ENCODE measurements around the gene ATAD3B.

DNA sequence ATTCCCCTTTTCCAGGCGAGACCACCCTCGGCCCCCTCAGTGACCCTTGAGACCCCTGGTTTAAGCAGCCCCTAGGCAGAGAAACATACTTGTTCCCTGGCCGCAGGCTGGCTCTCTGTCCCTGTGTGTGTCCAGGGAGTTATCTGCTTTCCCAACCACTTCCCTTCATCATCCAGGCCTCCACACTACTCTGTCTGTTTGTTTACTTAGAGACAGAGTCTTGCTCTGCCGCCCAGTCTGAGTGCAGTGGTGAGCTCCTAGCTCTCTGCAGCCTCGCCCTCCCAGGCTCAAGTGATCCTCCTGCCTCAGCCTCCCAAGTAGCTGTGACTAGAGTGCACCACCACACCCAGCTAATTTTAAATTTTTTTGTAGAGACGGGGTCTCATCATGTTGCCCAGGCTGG, 41.9 kb upstream of the ATAD3B start:
- TF ChIP-seq, protein P1, sequence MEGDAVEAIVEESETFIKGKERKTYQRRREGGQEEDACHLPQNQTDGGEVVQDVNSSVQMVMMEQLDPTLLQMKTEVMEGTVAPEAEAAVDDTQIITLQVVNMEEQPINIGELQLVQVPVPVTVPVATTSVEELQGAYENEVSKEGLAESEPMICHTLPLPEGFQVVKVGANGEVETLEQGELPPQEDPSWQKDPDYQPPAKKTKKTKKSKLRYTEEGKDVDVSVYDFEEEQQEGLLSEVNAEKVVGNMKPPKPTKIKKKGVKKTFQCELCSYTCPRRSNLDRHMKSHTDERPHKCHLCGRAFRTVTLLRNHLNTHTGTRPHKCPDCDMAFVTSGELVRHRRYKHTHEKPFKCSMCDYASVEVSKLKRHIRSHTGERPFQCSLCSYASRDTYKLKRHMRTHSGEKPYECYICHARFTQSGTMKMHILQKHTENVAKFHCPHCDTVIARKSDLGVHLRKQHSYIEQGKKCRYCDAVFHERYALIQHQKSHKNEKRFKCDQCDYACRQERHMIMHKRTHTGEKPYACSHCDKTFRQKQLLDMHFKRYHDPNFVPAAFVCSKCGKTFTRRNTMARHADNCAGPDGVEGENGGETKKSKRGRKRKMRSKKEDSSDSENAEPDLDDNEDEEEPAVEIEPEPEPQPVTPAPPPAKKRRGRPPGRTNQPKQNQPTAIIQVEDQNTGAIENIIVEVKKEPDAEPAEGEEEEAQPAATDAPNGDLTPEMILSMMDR (IDR thresholded peaks at IDR 0.05) = no peak
- no peak for TF ChIP-seq POLR2AphosphoS5 (IDR thresholded peaks at IDR 0.05)
- TF ChIP-seq POLR2A (IDR thresholded peaks at IDR 0.05) = no peak
- TF ChIP-seq EP300 (IDR thresholded peaks at IDR 0.05; ENCODE audit: low read depth) = no peak

All from transverse colon (tissue), 4 donors.